K562 (cell line): ENCODE measurements around the gene SPDL1. TPM values are rescaled to one million over a fixed set of nuclear protein-coding genes. Genes with fewer than 3 reads are reported as not detected.

Experiments used
- ATAC-seq: fragments of 200-7000 bp; cut with Tn5 transposase; 3 replicates; pipeline ENCODE4 v1.9.1; 2020; ENCODE audit warnings: moderate library complexity
- BruUV-seq: library from RNA; stranded (reverse); fragments of 400-500 nt; replicated peaks from 2 replicates; lab custom pipeline; 2021; lab: Mats Ljungman, UMichigan
- CTCF ChIA-PET: fragments of 300-600 bp; formaldehyde crosslinking; extraction: SDS; loops from one replicate; lab custom pipeline; 2021; ENCODE audit warnings: low intra/inter-chr PET ratio; lab: Yijun Ruan, JAX
- POLR2A ChIA-PET: fragments of 300-600, 350-650 bp; sonication (Branson Sonifier 250); formaldehyde crosslinking; extraction: SDS; loops from one replicate; lab custom pipeline; 2021; ENCODE audit warnings: antibody characterized with exemption, inconsistent platforms; lab: Yijun Ruan, JAX
- DNase-seq, 4 experiments: peaks; one replicate each; pipeline versions ENCODE4 v3.0.0 to v3.0.0-alpha.2; 2011 to 2018; ENCODE audit warnings: low spot score in 3 of 4, mixed read lengths in 3 of 4; ENCODE audit errors: extremely low read depth in 1 of 4
- FAIRE-seq: peaks from 2 replicates; lab custom pipeline; 2011; peaks lifted over from hg19 to GRCh38; lab: Jason Lieb, UNC
- H2AFZ ChIP-seq: 2 replicates; pipeline ENCODE4 v1.6.0; 2011; ENCODE audit warnings: low read depth, low read length, control low read depth, inconsistent platforms
- H3K27ac ChIP-seq: fragments of 200-600 bp; 3 replicates; pipeline ENCODE4 v1.8.0; 2011; ENCODE audit warnings: low read depth, mild to moderate bottlenecking, control low read depth, inconsistent platforms, low read length, moderate library complexity, mixed read lengths; ENCODE audit errors: extremely low read depth
- H3K27me3 ChIP-seq, 2 experiments: fragments of 300-600 bp in 1 of 2; 2 replicates in 1 of 2; 3 replicates in 1 of 2; pipeline versions ENCODE4 v1.6.0 to v1.8.0; 2011; ENCODE audit warnings: inconsistent platforms in 2 of 2, low read length in 2 of 2, mild to moderate bottlenecking in 1 of 2, mixed read lengths in 1 of 2, moderate library complexity in 1 of 2; ENCODE audit not compliant: control insufficient read depth in 2 of 2, insufficient read depth in 2 of 2
- H3K36me3 ChIP-seq: fragments of 300-600 bp; 3 replicates; pipeline ENCODE4 v1.8.0; 2011; ENCODE audit warnings: mild to moderate bottlenecking, low read length, inconsistent platforms; ENCODE audit not compliant: control insufficient read depth, insufficient read depth
- H3K4me1 ChIP-seq, 2 experiments: fragments of 200-600 bp in 1 of 2; replicated peaks in 1 of 2; 2 replicates in 1 of 2; 3 replicates in 1 of 2; pipeline versions ENCODE4 v1.5.1 to v1.8.0; 2011; ENCODE audit warnings: inconsistent platforms in 2 of 2, low read length in 2 of 2, mild to moderate bottlenecking in 1 of 2, mixed read lengths in 1 of 2, moderate library complexity in 1 of 2; ENCODE audit not compliant: control insufficient read depth in 2 of 2, insufficient read depth in 2 of 2
- H3K4me2 ChIP-seq: 2 replicates; pipeline ENCODE4 v1.6.1; 2011; ENCODE audit warnings: low read length, control low read depth, inconsistent platforms, mixed read lengths; ENCODE audit not compliant: insufficient read depth
- H3K4me3 ChIP-seq: fragments of 200-600 bp; sonication (generic), shearing (Covaris generic); 2 replicates; pipeline ENCODE4 v1.5.1; 2016; ENCODE audit warnings: control low read depth, inconsistent platforms
- H3K79me2 ChIP-seq: fragments of 200-600 bp; 3 replicates; pipeline ENCODE4 v1.8.0; 2011; ENCODE audit warnings: low read length, inconsistent platforms; ENCODE audit not compliant: control insufficient read depth, insufficient read depth
- H3K9ac ChIP-seq, 2 experiments: 2 replicates each; pipeline versions ENCODE4 v1.6.0 to v1.6.1; 2011; ENCODE audit warnings: low read depth in 2 of 2, low read length in 2 of 2, control low read depth in 1 of 2, inconsistent platforms in 1 of 2, mild to moderate bottlenecking in 1 of 2, mixed read lengths in 1 of 2; ENCODE audit not compliant: insufficient read depth in 1 of 2
- H3K9me1 ChIP-seq: one replicate; pipeline ENCODE4 v1.6.0; 2011; ENCODE audit warnings: inconsistent platforms, mild to moderate bottlenecking, low read length, moderate library complexity; ENCODE audit not compliant: control insufficient read depth, insufficient read depth
- H3K9me3 ChIP-seq: replicated peaks from 2 replicates; pipeline ENCODE4 v1.5.1; 2011; ENCODE audit warnings: low read depth, low read length, inconsistent platforms; ENCODE audit not compliant: control insufficient read depth, insufficient read depth
- H4K20me1 ChIP-seq: replicated peaks from 2 replicates; pipeline ENCODE4 v1.6.1; 2011; ENCODE audit warnings: low read length, inconsistent platforms, mixed read lengths; ENCODE audit not compliant: control insufficient read depth, insufficient read depth
- ETV5 ChIP-seq: sonication (generic); formaldehyde crosslinking; IDR thresholded peaks from 2 replicates; pipeline ENCODE4 v1.4.0; 2020; ENCODE audit warnings: low read depth, mild to moderate bottlenecking, missing genetic modification reagents
- HIVEP1 ChIP-seq: fragments of 250-450 bp; sonication (Bioruptor Pico); IDR thresholded peaks from 2 replicates; pipeline ENCODE4 v1.4.0; 2020; ENCODE audit warnings: mild to moderate bottlenecking
- PCBP2 ChIP-seq: fragments of 200-400 bp; formaldehyde crosslinking; IDR thresholded peaks from 2 replicates; pipeline ENCODE4 v1.6.1; 2018; ENCODE audit warnings: low read length, low read depth, mild to moderate bottlenecking, moderate library complexity; ENCODE audit not compliant: poor library complexity, severe bottlenecking
- POLR2B ChIP-seq: fragments of 450-650 bp; IDR thresholded peaks from 2 replicates; pipeline ENCODE4 v1.6.1; 2018; ENCODE audit warnings: low read depth; ENCODE audit not compliant: partially characterized antibody
- PTBP1 ChIP-seq: fragments of 200-400 bp; formaldehyde crosslinking; IDR thresholded peaks from 2 replicates; pipeline ENCODE4 v1.6.1; 2017; ENCODE audit warnings: low read depth, low read length
- ZNF717 ChIP-seq: fragments of 250-450 bp; sonication (Bioruptor Pico); IDR thresholded peaks from 2 replicates; pipeline ENCODE4 v1.5.0; 2021
- WGBS: fragments of 100-300 bp; shearing (Covaris generic); methylation state at CpG from one replicate; pipeline ENCODE4 v1.1.6; 2016; ENCODE audit warnings: low coverage, mixed read lengths; ENCODE audit not compliant: insufficient coverage; ENCODE audit errors: missing lambda C conversion rate; 5-methylcytosine and 5-hydroxymethylcytosine counted together
- in situ Hi-C: fragments of 300-500 bp; cut with MboI; formaldehyde crosslinking; loops from 4 replicates; pipeline ENCODE4 v1.15.0; 2018; ENCODE audit warnings: inconsistent platforms, mixed read lengths
- intact Hi-C: fragments of 100-400 bp; cut with micrococcal nuclease; formaldehyde crosslinking; loops from 2 replicates; pipeline ENCODE4 v1.14.2; 2022
- polyA plus RNA-seq, 8 experiments: library from polyadenylated mRNA; depleted of rRNA in 4 of 8; stranded (reverse) in 5 of 8; unstranded in 3 of 8; fragments of >200 nt; fragmentation: Nextera tagmentation in 2 of 8; fragmentation: Illumina TruSeq in 1 of 8; extraction: Ambion mirVana in 2 of 8; extraction: Trizol in 1 of 8; gene quantifications; 2 replicates each; pipeline versions ENCODE4 v1.2.1 to v1.2.3, GENCODE V29; 2011 to 2014; ENCODE audit warnings: inconsistent platforms in 1 of 8, missing spikeins in 1 of 8
- total RNA-seq, 7 experiments: library from RNA; depleted of rRNA in 6 of 7; stranded (reverse); fragments of >200 nt in 6 of 7; fragmentation: Illumina TruSeq in 2 of 7; extraction: Trizol in 2 of 7; gene quantifications; 2 replicates each; pipeline versions ENCODE4 v1.2.1 to v1.2.3, GENCODE V29; 2011 to 2021; ENCODE audit warnings: low replicate concordance in 1 of 7
- TF ChIP-seq, protein P1 (sequence below): fragments of 250-450 bp; sonication (Bioruptor Pico); IDR thresholded peaks from 2 replicates; pipeline ENCODE4 v1.8.0; 2021; ENCODE audit warnings: moderate library complexity, mild to moderate bottlenecking, inconsistent platforms
- TF ChIP-seq, protein P2 (sequence below): fragments of 250-450 bp; sonication (Bioruptor Pico); IDR thresholded peaks from 2 replicates; pipeline ENCODE4 v1.4.0; 2020; ENCODE audit warnings: mild to moderate bottlenecking, moderate library complexity
- TF ChIP-seq, protein P3 (sequence below): fragments of 450-650 bp; formaldehyde crosslinking; IDR thresholded peaks from 2 replicates; pipeline ENCODE4 v1.4.0; 2020; ENCODE audit warnings: mild to moderate bottlenecking, mixed read lengths

SPDL1 gene
- total and polyA plus RNA-seq, 9 of the 15 experiments (the other 6 are each of a cell fraction or from before 2014, with no cell fraction given): 32.4 to 59.6 (median 49.0) TPM

DNA sequence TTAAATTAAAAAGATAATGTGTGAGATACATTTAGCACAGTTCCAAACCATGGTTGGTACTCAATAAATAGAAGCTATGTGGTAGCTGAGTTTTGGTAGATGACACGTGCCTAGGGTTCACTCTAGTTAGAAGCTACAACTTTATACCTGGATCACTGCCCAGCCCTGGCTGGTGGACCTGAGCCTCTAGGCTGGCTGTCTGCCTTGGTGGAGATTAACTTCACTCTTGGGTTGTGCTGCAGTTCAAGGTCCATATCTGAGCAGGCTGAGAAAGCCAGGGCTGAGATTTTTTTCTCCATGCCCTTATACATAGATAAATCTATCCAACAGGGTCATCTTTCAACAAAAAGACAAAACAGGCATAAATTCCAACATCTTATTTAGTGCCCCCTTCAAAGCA lies 44.6 kb upstream of the SPDL1 start:
- POLR2A ChIA-PET: interaction anchor here (0.6 kb wide), 1 partner anchor 414 kb away, joined by 3 read pairs; no protein-coding TSS in a partner anchor
- in situ Hi-C loops: no loop called here

More for the DNA sequence above, 44.6 kb upstream of the SPDL1 start:
- no peaks in the 10 kb centered on the region for H3K4me1 ChIP-seq
- BruUV-seq: no TSS peak
- no peak for DNase-seq
- H3K9me1 ChIP-seq: no peaks in the 10 kb centered on the region
- intact Hi-C loops: no loop called here
- CTCF ChIA-PET: no interaction called here
- no peaks in the 10 kb centered on the region for H3K27me3 ChIP-seq
- H4K20me1 ChIP-seq: no peaks in the 10 kb centered on the region
- no peak overlapping the region for H3K27ac ChIP-seq
- H3K79me2 ChIP-seq: no peaks in the 10 kb centered on the region
- no peaks in the 10 kb centered on the region for H3K9me3 ChIP-seq
- H3K9ac ChIP-seq: no peak overlapping the region
- FAIRE-seq: no peak
- no peak for ATAC-seq
- WGBS: 0% methylated on average over 1 of the region's 1 CpG
- H3K4me2 ChIP-seq: no peak overlapping the region
- no peak overlapping the region for H3K4me3 ChIP-seq
- no peak for TF ChIP-seq HIVEP1 (CRISPR knock-in tag)
- TF ChIP-seq PTBP1: no peak
- no peak for TF ChIP-seq PCBP2
- TF ChIP-seq, protein P1, sequence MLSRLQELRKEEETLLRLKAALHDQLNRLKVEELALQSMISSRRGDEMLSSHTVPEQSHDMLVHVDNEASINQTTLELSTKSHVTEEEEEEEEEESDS (CRISPR knock-in tag): no peak
- TF ChIP-seq POLR2B: no peak
- TF ChIP-seq, protein P2, sequence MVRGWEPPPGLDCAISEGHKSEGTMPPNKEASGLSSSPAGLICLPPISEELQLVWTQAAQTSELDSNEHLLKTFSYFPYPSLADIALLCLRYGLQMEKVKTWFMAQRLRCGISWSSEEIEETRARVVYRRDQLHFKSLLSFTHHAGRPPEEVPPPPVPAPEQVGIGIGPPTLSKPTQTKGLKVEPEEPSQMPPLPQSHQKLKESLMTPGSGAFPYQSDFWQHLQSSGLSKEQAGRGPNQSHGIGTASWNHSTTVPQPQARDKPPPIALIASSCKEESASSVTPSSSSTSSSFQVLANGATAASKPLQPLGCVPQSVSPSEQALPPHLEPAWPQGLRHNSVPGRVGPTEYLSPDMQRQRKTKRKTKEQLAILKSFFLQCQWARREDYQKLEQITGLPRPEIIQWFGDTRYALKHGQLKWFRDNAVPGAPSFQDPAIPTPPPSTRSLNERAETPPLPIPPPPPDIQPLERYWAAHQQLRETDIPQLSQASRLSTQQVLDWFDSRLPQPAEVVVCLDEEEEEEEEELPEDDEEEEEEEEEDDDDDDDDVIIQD: no peak
- TF ChIP-seq ZNF717 (CRISPR knock-in tag): no peak
- TF ChIP-seq, protein P3, sequence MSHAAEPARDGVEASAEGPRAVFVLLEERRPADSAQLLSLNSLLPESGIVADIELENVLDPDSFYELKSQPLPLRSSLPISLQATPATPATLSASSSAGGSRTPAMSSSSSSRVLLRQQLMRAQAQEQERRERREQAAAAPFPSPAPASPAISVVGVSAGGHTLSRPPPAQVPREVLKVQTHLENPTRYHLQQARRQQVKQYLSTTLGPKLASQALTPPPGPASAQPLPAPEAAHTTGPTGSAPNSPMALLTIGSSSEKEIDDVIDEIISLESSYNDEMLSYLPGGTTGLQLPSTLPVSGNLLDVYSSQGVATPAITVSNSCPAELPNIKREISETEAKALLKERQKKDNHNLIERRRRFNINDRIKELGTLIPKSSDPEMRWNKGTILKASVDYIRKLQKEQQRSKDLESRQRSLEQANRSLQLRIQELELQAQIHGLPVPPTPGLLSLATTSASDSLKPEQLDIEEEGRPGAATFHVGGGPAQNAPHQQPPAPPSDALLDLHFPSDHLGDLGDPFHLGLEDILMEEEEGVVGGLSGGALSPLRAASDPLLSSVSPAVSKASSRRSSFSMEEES (CRISPR knock-in tag): no peak
- no peak for TF ChIP-seq ETV5 (CRISPR knock-in tag)
- no peak overlapping the region for H2AFZ ChIP-seq
- H3K36me3 ChIP-seq: no peaks in the 10 kb centered on the region
